ENCODE results near the gene IGFBP6.

The IGFBP6 gene

GRCh38 chr12:53048780-53049401, 48.6 kb upstream of the IGFBP6 start (continued):
- TF ChIP-seq OVOL3 (tag by site-specific recombination; IDR thresholded peaks at IDR 0.05): no peak
- TF ChIP-seq ZNF704 (tag by site-specific recombination; IDR thresholded peaks at IDR 0.05): no peak
- 0 out of 2 replicates have a peak, but pooled peaks have one; percentile 11 for TF ChIP-seq ZBTB17 (tag by site-specific recombination; IDR thresholded peaks at IDR 0.05)
- no peak for TF ChIP-seq ZIC2 (tag by site-specific recombination; IDR thresholded peaks at IDR 0.05)
- TF ChIP-seq, protein P1, sequence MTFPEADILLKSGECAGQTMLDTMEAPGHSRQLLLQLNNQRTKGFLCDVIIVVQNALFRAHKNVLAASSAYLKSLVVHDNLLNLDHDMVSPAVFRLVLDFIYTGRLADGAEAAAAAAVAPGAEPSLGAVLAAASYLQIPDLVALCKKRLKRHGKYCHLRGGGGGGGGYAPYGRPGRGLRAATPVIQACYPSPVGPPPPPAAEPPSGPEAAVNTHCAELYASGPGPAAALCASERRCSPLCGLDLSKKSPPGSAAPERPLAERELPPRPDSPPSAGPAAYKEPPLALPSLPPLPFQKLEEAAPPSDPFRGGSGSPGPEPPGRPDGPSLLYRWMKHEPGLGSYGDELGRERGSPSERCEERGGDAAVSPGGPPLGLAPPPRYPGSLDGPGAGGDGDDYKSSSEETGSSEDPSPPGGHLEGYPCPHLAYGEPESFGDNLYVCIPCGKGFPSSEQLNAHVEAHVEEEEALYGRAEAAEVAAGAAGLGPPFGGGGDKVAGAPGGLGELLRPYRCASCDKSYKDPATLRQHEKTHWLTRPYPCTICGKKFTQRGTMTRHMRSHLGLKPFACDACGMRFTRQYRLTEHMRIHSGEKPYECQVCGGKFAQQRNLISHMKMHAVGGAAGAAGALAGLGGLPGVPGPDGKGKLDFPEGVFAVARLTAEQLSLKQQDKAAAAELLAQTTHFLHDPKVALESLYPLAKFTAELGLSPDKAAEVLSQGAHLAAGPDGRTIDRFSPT (tag by site-specific recombination; IDR thresholded peaks at IDR 0.05): no peak
- TF ChIP-seq ZNF555 (tag by site-specific recombination; conservative IDR thresholded peaks at IDR 0.05): no peak
- TF ChIP-seq ZNF548 (tag by site-specific recombination; IDR thresholded peaks at IDR 0.05): no peak
- TF ChIP-seq, protein P2, sequence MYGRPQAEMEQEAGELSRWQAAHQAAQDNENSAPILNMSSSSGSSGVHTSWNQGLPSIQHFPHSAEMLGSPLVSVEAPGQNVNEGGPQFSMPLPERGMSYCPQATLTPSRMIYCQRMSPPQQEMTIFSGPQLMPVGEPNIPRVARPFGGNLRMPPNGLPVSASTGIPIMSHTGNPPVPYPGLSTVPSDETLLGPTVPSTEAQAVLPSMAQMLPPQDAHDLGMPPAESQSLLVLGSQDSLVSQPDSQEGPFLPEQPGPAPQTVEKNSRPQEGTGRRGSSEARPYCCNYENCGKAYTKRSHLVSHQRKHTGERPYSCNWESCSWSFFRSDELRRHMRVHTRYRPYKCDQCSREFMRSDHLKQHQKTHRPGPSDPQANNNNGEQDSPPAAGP (tag by site-specific recombination; IDR thresholded peaks at IDR 0.05): no peak
- 0 out of 2 replicates have a peak, but pooled peaks have one; percentile 7 for TF ChIP-seq ZNF341 (tag by site-specific recombination; IDR thresholded peaks at IDR 0.05; ENCODE audit: low read depth)
- no peak for TF ChIP-seq ZNF211 (tag by site-specific recombination; IDR thresholded peaks at IDR 0.05; ENCODE audit: low read depth)
- no peak for TF ChIP-seq ZNF776 (tag by site-specific recombination; IDR thresholded peaks at IDR 0.05; ENCODE audit: borderline replicate concordance)
- TF ChIP-seq, protein P3, sequence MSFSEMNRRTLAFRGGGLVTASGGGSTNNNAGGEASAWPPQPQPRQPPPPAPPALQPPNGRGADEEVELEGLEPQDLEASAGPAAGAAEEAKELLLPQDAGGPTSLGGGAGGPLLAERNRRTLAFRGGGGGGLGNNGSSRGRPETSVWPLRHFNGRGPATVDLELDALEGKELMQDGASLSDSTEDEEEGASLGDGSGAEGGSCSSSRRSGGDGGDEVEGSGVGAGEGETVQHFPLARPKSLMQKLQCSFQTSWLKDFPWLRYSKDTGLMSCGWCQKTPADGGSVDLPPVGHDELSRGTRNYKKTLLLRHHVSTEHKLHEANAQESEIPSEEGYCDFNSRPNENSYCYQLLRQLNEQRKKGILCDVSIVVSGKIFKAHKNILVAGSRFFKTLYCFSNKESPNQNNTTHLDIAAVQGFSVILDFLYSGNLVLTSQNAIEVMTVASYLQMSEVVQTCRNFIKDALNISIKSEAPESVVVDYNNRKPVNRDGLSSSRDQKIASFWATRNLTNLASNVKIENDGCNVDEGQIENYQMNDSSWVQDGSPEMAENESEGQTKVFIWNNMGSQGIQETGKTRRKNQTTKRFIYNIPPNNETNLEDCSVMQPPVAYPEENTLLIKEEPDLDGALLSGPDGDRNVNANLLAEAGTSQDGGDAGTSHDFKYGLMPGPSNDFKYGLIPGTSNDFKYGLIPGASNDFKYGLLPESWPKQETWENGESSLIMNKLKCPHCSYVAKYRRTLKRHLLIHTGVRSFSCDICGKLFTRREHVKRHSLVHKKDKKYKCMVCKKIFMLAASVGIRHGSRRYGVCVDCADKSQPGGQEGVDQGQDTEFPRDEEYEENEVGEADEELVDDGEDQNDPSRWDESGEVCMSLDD (tag by site-specific recombination; IDR thresholded peaks at IDR 0.05): no peak
- no peak for TF ChIP-seq ZNF449 (tag by site-specific recombination; IDR thresholded peaks at IDR 0.05)
- TF ChIP-seq ZFP3 (tag by site-specific recombination; IDR thresholded peaks at IDR 0.05; ENCODE audit: low read depth): no peak
- TF ChIP-seq WT1 (tag by site-specific recombination; IDR thresholded peaks at IDR 0.05): peak; percentile 95
- no peak for TF ChIP-seq ZNF324 (tag by site-specific recombination; IDR thresholded peaks at IDR 0.05)
- no peak for TF ChIP-seq ZNF121 (tag by site-specific recombination; IDR thresholded peaks at IDR 0.05)
- TF ChIP-seq OSR2 (tag by site-specific recombination; IDR thresholded peaks at IDR 0.05): no peak
- TF ChIP-seq ZNF214 (tag by site-specific recombination; IDR thresholded peaks at IDR 0.05; ENCODE audit: borderline replicate concordance): no peak
- TF ChIP-seq ZNF112 (tag by site-specific recombination; IDR thresholded peaks at IDR 0.05): no peak
- no peak; the same call in 1 of the 2 replicates for TF ChIP-seq ZNF2 (tag by site-specific recombination; IDR thresholded peaks at IDR 0.05)
- TF ChIP-seq AEBP2 (tag by site-specific recombination; IDR thresholded peaks at IDR 0.05; ENCODE audit: borderline replicate concordance): no peak
- no peak for TF ChIP-seq ZNF623 (tag by site-specific recombination; IDR thresholded peaks at IDR 0.05)
- no peak for TF ChIP-seq ZNF19 (tag by site-specific recombination; IDR thresholded peaks at IDR 0.05; ENCODE audit: low read depth)
- TF ChIP-seq MZF1 (tag by site-specific recombination; IDR thresholded peaks at IDR 0.05; ENCODE audit: borderline replicate concordance): peak; percentile 49
- no peak for TF ChIP-seq BCL11B (tag by site-specific recombination; IDR thresholded peaks at IDR 0.05; ENCODE audit: low read depth)
- TF ChIP-seq PBX3 (CRISPR knock-in tag; IDR thresholded peaks at IDR 0.05): no peak

Measured in HEK293 (cell line).